Upper lobe of left lung (tissue), 6 donors: ENCODE results near the gene ASIP. TPM values are rescaled to one million over a fixed set of nuclear protein-coding genes. Genes with fewer than 3 reads are reported as not detected.

Experiments used
- ATAC-seq, 2 donors: fragments of 200-7000 bp; cut with Tn5 transposase; one replicate each; pipeline ENCODE4 v1.9.1; 2022; ENCODE audit warnings: mild to moderate bottlenecking in 2 of 2, moderate library complexity in 2 of 2; ENCODE audit not compliant: low FRiP score in 2 of 2
- DNase-seq, 2 donors: peaks; one replicate each; pipeline ENCODE4 v3.0.0-alpha.2; 2019 to 2020
- H3K27ac ChIP-seq, 4 donors: fragments of 200-600 bp; sonication (generic); one replicate each; pipeline ENCODE4 v1.5.1; 2016 to 2019
- H3K27me3 ChIP-seq, 4 donors: fragments of 200-600 bp; sonication (generic); one replicate each; pipeline ENCODE4 v1.5.1; 2017 to 2019
- H3K36me3 ChIP-seq, 4 donors: fragments of 200-600 bp; sonication (generic); one replicate each; pipeline ENCODE4 v1.5.1; 2016 to 2019
- H3K4me1 ChIP-seq, 4 donors: fragments of 200-600 bp; sonication (generic); one replicate each; pipeline ENCODE4 v1.5.1; 2018 to 2019
- H3K4me3 ChIP-seq, 4 donors: fragments of 200-600 bp; sonication (generic); one replicate each; pipeline ENCODE4 v1.5.1; 2017 to 2019; ENCODE audit warnings: mild to moderate bottlenecking in 2 of 4, moderate library complexity in 1 of 4
- H3K9me3 ChIP-seq, 4 donors: fragments of 200-600 bp; sonication (generic); one replicate each; pipeline ENCODE4 v1.5.1; 2018 to 2019
- CTCF ChIP-seq, 6 experiments: fragments of 450-650 bp in 4 of 6; fragments of 200-600 bp in 2 of 6; sonication (generic) in 2 of 6; IDR thresholded peaks; one replicate each; pipeline ENCODE4 v1.5.1; 2016 to 2019; ENCODE audit warnings: antibody characterized with exemption in 6 of 6
- EP300 ChIP-seq, 4 donors: sonication (generic); formaldehyde crosslinking; IDR thresholded peaks; one replicate each; pipeline ENCODE4 v1.5.1; 2017; ENCODE audit warnings: antibody characterized with exemption in 4 of 4, control low read depth in 2 of 4
- POLR2A ChIP-seq, 4 donors: fragments of 450-650 bp; IDR thresholded peaks; one replicate each; pipeline ENCODE4 v1.5.1; 2016 to 2017; ENCODE audit warnings: antibody characterized with exemption in 4 of 4, mild to moderate bottlenecking in 2 of 4
- POLR2AphosphoS5 ChIP-seq, 2 donors: sonication (generic); formaldehyde crosslinking; IDR thresholded peaks; one replicate each; pipeline ENCODE4 v1.5.1; 2017; ENCODE audit warnings: antibody characterized with exemption in 2 of 2
- WGBS, 2 donors: methylation state at CpG; one replicate each; pipeline ENCODE4 v1.1.5; 2017 to 2018; 5-methylcytosine and 5-hydroxymethylcytosine counted together
- total RNA-seq, 6 donors: library from RNA; depleted of rRNA in 4 of 6; stranded (reverse); fragments of >200 nt in 4 of 6; gene quantifications; one replicate each; pipeline versions ENCODE4 v1.1.0 to v1.2.1, GENCODE V29; 2016 to 2021
- donor health status: DM: no; HTN: no; CAD: no; lungs with moderate emphysema.
- donor health status: DM: no; HTN: yes; CAD: no; lungs with severe emphysema.

The ASIP gene
- total RNA-seq, 6 donors from 2014 or later, result 0.47 to 0.54 TPM; not detected in 4

DNA sequence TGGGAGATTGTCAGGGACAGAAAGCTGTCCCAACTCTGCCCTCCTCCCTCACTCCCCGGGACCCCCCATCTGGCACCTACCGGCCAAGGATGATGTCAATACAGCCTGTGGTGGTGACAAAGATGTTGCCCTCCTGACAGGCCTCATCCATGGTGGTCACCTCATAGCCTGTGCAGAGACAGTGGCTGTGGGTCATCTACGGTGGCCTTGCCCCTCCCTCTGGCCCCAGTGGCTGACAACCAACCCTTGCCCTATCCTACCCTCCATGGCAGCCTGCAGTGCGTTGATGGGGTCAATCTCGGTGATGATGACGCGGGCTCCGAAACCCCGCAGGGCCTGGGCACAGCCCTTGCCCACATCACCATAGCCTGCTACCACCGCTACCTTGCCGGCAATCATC is 49.2 kb downstream of the ASIP start:
- DNase-seq, result no peak
- no peak overlapping the region for H3K4me3 ChIP-seq
- TF ChIP-seq EP300 (IDR thresholded peaks at IDR 0.05) (no peak), POLR2A (IDR thresholded peaks at IDR 0.05) (no peak), POLR2AphosphoS5 (IDR thresholded peaks at IDR 0.05) (no peak), CTCF (IDR thresholded peaks at IDR 0.05) (no peak)
- no peak overlapping the region for H3K27ac ChIP-seq
- 98 to 100% methylated on average over 2 to 11 of the region's 11 CpGs for WGBS, 2 donors
- H3K9me3 ChIP-seq, result no peaks in the 10 kb centered on the region
- no peaks in the 10 kb centered on the region for H3K27me3 ChIP-seq
- H3K36me3 ChIP-seq, result peaks cover 9 to 76% (median 52%) of the 10 kb centered on the region in 4 donors
- ATAC-seq, result no peak
- no peaks in the 10 kb centered on the region for H3K4me1 ChIP-seq

- DNase-seq, result no peak
- 91 to 97% methylated on average over 3 of the region's 3 CpGs for WGBS, 2 donors
- Histone ChIP-seq H3K9me3 (no peaks in the 10 kb centered on the region), H3K4me1 (no peaks in the 10 kb centered on the region), H3K27ac (no peak overlapping the region), H3K4me3 (no peak overlapping the region), H3K36me3 (peaks cover 9 to 61% (median 47%) of the 10 kb centered on the region in 4 donors), H3K27me3 (no peaks in the 10 kb centered on the region)
- TF ChIP-seq POLR2AphosphoS5 (IDR thresholded peaks at IDR 0.05), result no peak
- no peak for TF ChIP-seq POLR2A (IDR thresholded peaks at IDR 0.05)
- no peak for TF ChIP-seq EP300 (IDR thresholded peaks at IDR 0.05)
- no peak for TF ChIP-seq CTCF (IDR thresholded peaks at IDR 0.05)
- no peak for ATAC-seq
These were observed 51.3 kb downstream of the ASIP start for GRCh38 chr20:34292496-34292895.

DNA sequence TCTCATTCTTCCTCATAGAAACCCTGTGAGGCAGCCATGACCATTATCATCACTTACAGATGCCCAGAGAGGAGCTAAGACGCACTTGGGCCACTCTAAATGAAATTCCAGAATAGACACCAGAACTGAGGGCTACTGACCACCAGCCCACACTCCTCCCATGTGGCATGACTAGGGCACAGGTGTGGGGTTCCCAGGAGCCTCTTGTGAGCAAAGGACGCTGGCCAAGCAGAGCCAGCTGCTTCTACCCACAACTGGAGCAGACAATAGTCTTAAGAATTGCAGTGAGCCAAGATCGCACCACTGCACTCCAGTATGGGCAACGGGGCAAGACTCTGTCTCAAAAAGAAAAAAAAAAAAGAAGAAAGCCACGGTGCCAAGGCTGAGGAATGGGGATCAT is 51.9 kb downstream of the ASIP start:
- WGBS, 2 donors, result 91% methylated on average over 5 of the region's 5 CpGs
- Histone ChIP-seq H3K4me3 (no peak overlapping the region), H3K9me3 (no peaks in the 10 kb centered on the region), H3K27me3 (no peaks in the 10 kb centered on the region), H3K27ac (no peak overlapping the region), H3K4me1 (no peaks in the 10 kb centered on the region), H3K36me3 (peaks cover 9 to 55% (median 42%) of the 10 kb centered on the region in 4 donors)
- DNase-seq (no peak), ATAC-seq (no peak)
- TF ChIP-seq CTCF (IDR thresholded peaks at IDR 0.05) (no peak), EP300 (IDR thresholded peaks at IDR 0.05) (no peak), POLR2AphosphoS5 (IDR thresholded peaks at IDR 0.05) (no peak), POLR2A (IDR thresholded peaks at IDR 0.05) (no peak)

DNA sequence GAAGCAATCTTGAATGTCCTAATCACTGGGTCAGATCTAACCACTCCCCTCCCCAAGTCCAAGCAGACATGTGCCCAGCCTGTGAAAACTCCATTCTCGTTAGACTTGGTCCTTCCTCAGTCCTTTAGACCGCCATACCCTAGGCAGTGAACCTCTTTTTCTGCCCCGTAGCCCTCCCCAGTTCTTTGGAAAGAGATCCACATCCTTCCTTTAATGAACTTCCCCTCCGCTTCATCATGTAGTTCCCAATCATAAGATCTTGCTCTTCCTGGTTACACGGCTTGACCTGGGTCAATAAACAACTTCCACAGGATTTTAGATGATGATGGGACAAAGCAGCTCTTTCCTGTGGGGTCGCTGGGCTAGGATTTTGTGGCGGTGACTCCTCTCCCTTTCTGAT is 52.4 kb downstream of the ASIP start:
- no peak for ATAC-seq
- peaks cover 9 to 50% (median 41%) of the 10 kb centered on the region in 4 donors for H3K36me3 ChIP-seq

More for the DNA sequence above, 52.4 kb downstream of the ASIP start:
- no peaks in the 10 kb centered on the region for H3K27me3 ChIP-seq
- H3K27ac ChIP-seq, result no peak overlapping the region
- no peak for TF ChIP-seq POLR2AphosphoS5 (IDR thresholded peaks at IDR 0.05)
- no peak for TF ChIP-seq CTCF (IDR thresholded peaks at IDR 0.05)
- no peak for TF ChIP-seq POLR2A (IDR thresholded peaks at IDR 0.05)
- TF ChIP-seq EP300 (IDR thresholded peaks at IDR 0.05), result no peak
- H3K4me3 ChIP-seq, result no peak overlapping the region
- WGBS, 2 donors, result 53 to 64% methylated on average over 7 of the region's 7 CpGs
- no peaks in the 10 kb centered on the region for H3K4me1 ChIP-seq
- no peak for DNase-seq
- no peaks in the 10 kb centered on the region for H3K9me3 ChIP-seq
